GM18868 (cell line): ENCODE data around the gene MFRP.

ENCODE experiments used
- ATAC-seq: cut with Tn5 transposase; IDR thresholded peaks from one replicate; pipeline ENCODE4 v1.9.1; 2021; ENCODE audit warnings: mild to moderate bottlenecking, moderate library complexity; ENCODE audit not compliant: unreplicated experiment

Gene MFRP

GRCh38 chr11:119319136-119319699 is 27.3 kb downstream of the MFRP start:
- ATAC-seq: no peak

GRCh38 chr11:119318240-119319135 is 28.0 kb downstream of the MFRP start:
- no peak for ATAC-seq

GRCh38 chr11:119317592-119318239 is 28.8 kb downstream of the MFRP start:
- ATAC-seq: no peak

- no peak for ATAC-seq
These were observed 29.5 kb downstream of the MFRP start, which contains the start of gene MCAM for GRCh38 chr11:119316729-119317591. MCAM (minus strand) TSS chr11:119317130; CDS start chr11:119317101, 29 bp downstream.

- no peak for ATAC-seq
These were observed 30.3 kb downstream of the MFRP start for GRCh38 chr11:119316016-119316728.

GRCh38 chr11:119315131-119316015 is 31.1 kb downstream of the MFRP start:
- ATAC-seq: peak; percentile 43

- no peak for ATAC-seq
These were observed 31.8 kb downstream of the MFRP start for GRCh38 chr11:119314726-119315125.

GRCh38 chr11:119310682-119311052 is 35.8 kb downstream of the MFRP start:
- ATAC-seq: no peak

GRCh38 chr11:119309953-119310681 is 36.4 kb downstream of the MFRP start:
- no peak for ATAC-seq

- no peak for ATAC-seq
These were observed 37.1 kb downstream of the MFRP start for GRCh38 chr11:119309411-119309810.

GRCh38 chr11:119307974-119308373 is 38.5 kb downstream of the MFRP start:
- no peak for ATAC-seq

GRCh38 chr11:119307219-119307618 is 39.3 kb downstream of the MFRP start:
- ATAC-seq: no peak

- ATAC-seq: no peak
These were observed 40.1 kb downstream of the MFRP start for GRCh38 chr11:119306373-119306890.

GRCh38 chr11:119305556-119306372 is 40.7 kb downstream of the MFRP start:
- no peak for ATAC-seq

GRCh38 chr11:119303227-119303718 is 43.2 kb downstream of the MFRP start:
- ATAC-seq: no peak

GRCh38 chr11:119300198-119300964 is 46.1 kb downstream of the MFRP start:
- no peak for ATAC-seq

- no peak for ATAC-seq
These were observed 47.1 kb downstream of the MFRP start for GRCh38 chr11:119299416-119299815.
